H9 (cell line): ENCODE results near the gene CFAP90. TPM values are rescaled to one million over a fixed set of nuclear protein-coding genes. Genes with fewer than 3 reads are reported as not detected.

ENCODE experiments used
- DNase-seq: peaks from one replicate; pipeline ENCODE4 v3.0.0-alpha.2; 2017
- H2AFZ ChIP-seq: one replicate; pipeline ENCODE4 v1.6.1; 2013; ENCODE audit warnings: mild to moderate bottlenecking, low read length, control low read depth, moderate library complexity
- H2AK5ac ChIP-seq: 2 replicates; pipeline ENCODE4 v1.6.1; 2013; ENCODE audit warnings: low read length, control low read depth, mixed read lengths; ENCODE audit not compliant: insufficient read length
- H2BK120ac ChIP-seq: one replicate; pipeline ENCODE4 v1.6.1; 2013; ENCODE audit warnings: low read depth, mild to moderate bottlenecking, low read length, control low read depth, inconsistent platforms; ENCODE audit not compliant: poor library complexity, severe bottlenecking
- H2BK12ac ChIP-seq: 2 replicates; pipeline ENCODE4 v1.6.1; 2013; ENCODE audit warnings: low read length, control low read depth, mixed read lengths, low read depth; ENCODE audit not compliant: insufficient read length
- H2BK15ac ChIP-seq: 2 replicates; pipeline ENCODE4 v1.6.1; 2013; ENCODE audit warnings: low read depth, low read length, control low read depth
- H2BK20ac ChIP-seq: one replicate; pipeline ENCODE4 v1.6.1; 2013; ENCODE audit warnings: low read depth, mild to moderate bottlenecking, low read length, control low read depth, inconsistent platforms; ENCODE audit not compliant: poor library complexity, severe bottlenecking
- H2BK5ac ChIP-seq: 2 replicates; pipeline ENCODE4 v1.6.1; 2013; ENCODE audit warnings: low read length, control low read depth, mixed read lengths; ENCODE audit not compliant: insufficient read length
- H3K14ac ChIP-seq: 2 replicates; pipeline ENCODE4 v1.6.1; 2013; ENCODE audit warnings: low read length, control low read depth; ENCODE audit not compliant: insufficient read depth
- H3K18ac ChIP-seq: 2 replicates; pipeline ENCODE4 v1.6.1; 2013; ENCODE audit warnings: low read depth, mild to moderate bottlenecking, mixed read lengths, low read length, control low read depth; ENCODE audit not compliant: insufficient read length
- H3K23ac ChIP-seq: 2 replicates; pipeline ENCODE4 v1.6.1; 2013; ENCODE audit warnings: low read length, control low read depth, mixed read lengths, low read depth; ENCODE audit not compliant: insufficient read length
- H3K23me2 ChIP-seq: 2 replicates; pipeline ENCODE4 v1.6.1; 2013; ENCODE audit warnings: low read depth, mild to moderate bottlenecking, mixed read lengths, low read length, control low read depth; ENCODE audit not compliant: insufficient read length, poor library complexity, severe bottlenecking
- H3K27ac ChIP-seq: 2 replicates; pipeline ENCODE4 v1.5.1; 2013; ENCODE audit warnings: low read length, control low read depth, mixed read lengths, low read depth; ENCODE audit not compliant: insufficient read length
- H3K27me3 ChIP-seq: 2 replicates; pipeline ENCODE4 v1.6.1; 2013; ENCODE audit warnings: low read length, control low read depth, inconsistent platforms; ENCODE audit not compliant: insufficient read depth
- H3K4ac ChIP-seq: 2 replicates; pipeline ENCODE4 v1.6.1; 2013; ENCODE audit warnings: low read depth, mild to moderate bottlenecking, control low read depth, inconsistent platforms, low read length, moderate library complexity
- H3K4me1 ChIP-seq: 2 replicates; pipeline ENCODE4 v1.6.1; 2013; ENCODE audit warnings: low read length, control low read depth, inconsistent platforms; ENCODE audit not compliant: insufficient read depth
- H3K4me2 ChIP-seq: 2 replicates; pipeline ENCODE4 v1.6.1; 2013; ENCODE audit warnings: low read length, control low read depth, mixed read lengths; ENCODE audit not compliant: insufficient read length, insufficient read depth
- H3K56ac ChIP-seq: 2 replicates; pipeline ENCODE4 v1.6.1; 2013; ENCODE audit warnings: low read depth, mild to moderate bottlenecking, mixed read lengths, low read length, control low read depth; ENCODE audit not compliant: insufficient read length
- H3K79me1 ChIP-seq: 2 replicates; pipeline ENCODE4 v1.6.1; 2013; ENCODE audit warnings: low read depth, mild to moderate bottlenecking, moderate library complexity, low read length, control low read depth, inconsistent platforms; ENCODE audit not compliant: insufficient read depth, poor library complexity, severe bottlenecking
- H3K79me2 ChIP-seq: 2 replicates; pipeline ENCODE4 v1.6.1; 2013; ENCODE audit warnings: low read length, control low read depth, inconsistent platforms; ENCODE audit not compliant: insufficient read depth
- H3K9ac ChIP-seq: 2 replicates; pipeline ENCODE4 v1.6.1; 2013; ENCODE audit warnings: low read length, control low read depth, mixed read lengths; ENCODE audit not compliant: insufficient read length; ENCODE audit errors: extremely low read depth
- H3K9me3 ChIP-seq: one replicate; pipeline ENCODE4 v1.6.1; 2013; ENCODE audit warnings: low read depth, low read length, inconsistent platforms; ENCODE audit not compliant: control insufficient read depth
- H3T11ph ChIP-seq: one replicate; pipeline ENCODE4 v1.6.1; 2013; ENCODE audit warnings: mild to moderate bottlenecking, low read length, control low read depth, inconsistent platforms
- H4K20me1 ChIP-seq: one replicate; pipeline ENCODE4 v1.6.1; 2013; ENCODE audit not compliant: control insufficient read depth, insufficient read length, insufficient read depth
- H4K5ac ChIP-seq: 2 replicates; pipeline ENCODE4 v1.6.1; 2013; ENCODE audit warnings: low read depth, mild to moderate bottlenecking, mixed read lengths, low read length, control low read depth; ENCODE audit not compliant: insufficient read length
- H4K8ac ChIP-seq: replicated peaks from 2 replicates; pipeline ENCODE4 v1.6.1; 2013; ENCODE audit warnings: low read length, control low read depth, mixed read lengths, low read depth; ENCODE audit not compliant: insufficient read length
- H4K91ac ChIP-seq: 2 replicates; pipeline ENCODE4 v1.6.1; 2013; ENCODE audit warnings: low read depth, mild to moderate bottlenecking, moderate library complexity, mixed read lengths, low read length, control low read depth; ENCODE audit not compliant: insufficient read length
- H3K27ac Mint-ChIP-seq, 3 experiments: 2 replicates in 2 of 3; 3 replicates in 1 of 3; pipeline ENCODE4 v1.8.0; 2020 to 2021; ENCODE audit warnings: mixed read lengths in 3 of 3, mild to moderate bottlenecking in 1 of 3, moderate library complexity in 1 of 3
- H3K27me3 Mint-ChIP-seq: 2 replicates; pipeline ENCODE4 v1.8.0; 2021; ENCODE audit warnings: low read depth, mild to moderate bottlenecking, moderate library complexity, mixed read lengths
- H3K36me3 Mint-ChIP-seq, 3 experiments: 2 replicates in 2 of 3; 3 replicates in 1 of 3; pipeline ENCODE4 v1.8.0; 2020 to 2021; ENCODE audit warnings: low read depth in 3 of 3, mixed read lengths in 3 of 3; ENCODE audit not compliant: insufficient read depth in 1 of 3
- H3K4me1 Mint-ChIP-seq, 2 experiments: 2 replicates each; pipeline ENCODE4 v1.8.0; 2020; ENCODE audit warnings: mixed read lengths in 2 of 2
- H3K4me3 Mint-ChIP-seq, 2 experiments: 2 replicates in 1 of 2; 3 replicates in 1 of 2; pipeline ENCODE4 v1.8.0; 2020 to 2021; ENCODE audit warnings: mild to moderate bottlenecking in 2 of 2, mixed read lengths in 2 of 2, moderate library complexity in 1 of 2
- H3K9me3 Mint-ChIP-seq, 2 experiments: 2 replicates in 1 of 2; 3 replicates in 1 of 2; pipeline ENCODE4 v1.8.0; 2020; ENCODE audit warnings: mild to moderate bottlenecking in 2 of 2, mixed read lengths in 2 of 2, moderate library complexity in 1 of 2
- WGBS: extraction: QIAGEN DNeasy Blood & Tissue Kit; methylation state at CpG from one replicate; pipeline ENCODE4 v1.1.7; 2013; ENCODE audit warnings: missing lambda C conversion rate, low lambda C conversion rate, mixed read lengths; ENCODE audit not compliant: insufficient read length; ENCODE audit errors: extremely low coverage; 5-methylcytosine and 5-hydroxymethylcytosine counted together
- total RNA-seq: library from RNA; stranded (reverse); gene quantifications from 2 replicates; pipeline ENCODE4 v1.2.1, GENCODE V29; 2021
- TF ChIP-seq, protein P1 (sequence below): fragments of 200-600 bp; sonication (generic); conservative IDR thresholded peaks from 3 replicates; pipeline ENCODE4 v1.8.0; 2021; ENCODE audit warnings: antibody characterized with exemption, mild to moderate bottlenecking

CFAP90 gene
- total RNA-seq, 1 experiment from 2014 or later, result 0.44 TPM

DNA sequence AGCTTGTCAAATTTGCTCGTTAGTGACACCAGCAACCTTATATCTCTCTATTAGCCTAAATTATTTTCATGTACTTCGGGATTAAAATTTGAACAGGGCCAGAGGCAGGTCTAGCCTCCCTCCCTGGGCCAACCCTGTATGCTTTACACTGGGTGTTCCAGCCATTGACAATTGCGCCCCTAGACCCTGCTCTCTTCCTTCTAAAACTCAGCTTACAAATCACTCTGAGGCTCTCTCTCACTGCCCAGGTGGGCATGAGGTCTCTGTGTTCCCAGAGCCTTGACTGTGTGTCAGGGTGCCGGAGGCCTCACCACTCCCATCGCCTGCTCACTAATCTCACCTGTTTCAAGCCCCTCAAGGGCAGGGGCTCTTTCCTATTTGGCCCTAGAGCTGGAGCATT lies 6.4 kb upstream of the CFAP90 start:
- no peak overlapping the region for H2BK12ac ChIP-seq

More for the DNA sequence above, 6.4 kb upstream of the CFAP90 start:
- Histone ChIP-seq H3K23ac (no peak overlapping the region), H3T11ph (no peak overlapping the region), H4K20me1 (no peaks in the 10 kb centered on the region), H4K8ac (no peak overlapping the region), H3K79me2 (no peaks in the 10 kb centered on the region), H4K5ac (no peak overlapping the region), H3K9me3 (no peaks in the 10 kb centered on the region), H3K23me2 (no peaks in the 10 kb centered on the region), H2BK120ac (no peak overlapping the region), H2BK5ac (no peak overlapping the region), H3K56ac (no peak overlapping the region), H3K4me1 (no peaks in the 10 kb centered on the region), H3K9ac (no peak overlapping the region), H3K27me3 (no peaks in the 10 kb centered on the region), H3K14ac (no peak overlapping the region), H2BK20ac (no peak overlapping the region), H3K4me2 (no peak overlapping the region), H2AFZ (no peak overlapping the region), H2AK5ac (no peak overlapping the region), H2BK15ac (no peak overlapping the region), H3K27ac (no peak overlapping the region), H3K18ac (no peak overlapping the region), H3K4ac (no peak overlapping the region), H4K91ac (no peak overlapping the region), H3K79me1 (no peaks in the 10 kb centered on the region)
- peaks cover 4% of the 10 kb centered on the region for H3K27me3 Mint-ChIP-seq
- peaks cover 6 to 33% (median 22%) of the 10 kb centered on the region in 3 experiments for H3K36me3 Mint-ChIP-seq
- TF ChIP-seq, protein P1, sequence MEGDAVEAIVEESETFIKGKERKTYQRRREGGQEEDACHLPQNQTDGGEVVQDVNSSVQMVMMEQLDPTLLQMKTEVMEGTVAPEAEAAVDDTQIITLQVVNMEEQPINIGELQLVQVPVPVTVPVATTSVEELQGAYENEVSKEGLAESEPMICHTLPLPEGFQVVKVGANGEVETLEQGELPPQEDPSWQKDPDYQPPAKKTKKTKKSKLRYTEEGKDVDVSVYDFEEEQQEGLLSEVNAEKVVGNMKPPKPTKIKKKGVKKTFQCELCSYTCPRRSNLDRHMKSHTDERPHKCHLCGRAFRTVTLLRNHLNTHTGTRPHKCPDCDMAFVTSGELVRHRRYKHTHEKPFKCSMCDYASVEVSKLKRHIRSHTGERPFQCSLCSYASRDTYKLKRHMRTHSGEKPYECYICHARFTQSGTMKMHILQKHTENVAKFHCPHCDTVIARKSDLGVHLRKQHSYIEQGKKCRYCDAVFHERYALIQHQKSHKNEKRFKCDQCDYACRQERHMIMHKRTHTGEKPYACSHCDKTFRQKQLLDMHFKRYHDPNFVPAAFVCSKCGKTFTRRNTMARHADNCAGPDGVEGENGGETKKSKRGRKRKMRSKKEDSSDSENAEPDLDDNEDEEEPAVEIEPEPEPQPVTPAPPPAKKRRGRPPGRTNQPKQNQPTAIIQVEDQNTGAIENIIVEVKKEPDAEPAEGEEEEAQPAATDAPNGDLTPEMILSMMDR, result no peak
- WGBS, result no CpG with 5 or more reads among the region's 5 CpGs
- H3K27ac Mint-ChIP-seq, result 0 out of 7 replicates have a peak overlapping the region, but pooled peaks of 1 of the 3 experiments have one; percentile 7
- no peak overlapping the region for H3K4me3 Mint-ChIP-seq
- H3K4me1 Mint-ChIP-seq, result peaks cover 2 to 3% of the 10 kb centered on the region in 2 experiments; a peak in 3 of 4 replicates
- peaks cover 0 to 7% of the 10 kb centered on the region in 2 experiments; a peak in 3 of 5 replicates for H3K9me3 Mint-ChIP-seq
- DNase-seq, result no peak
